HEK293 (cell line): ENCODE measurements around the gene RAB3B.

Experiments used
- FEZF1 ChIP-seq: fragments of 450-650 bp; formaldehyde crosslinking; IDR thresholded peaks from 2 replicates; pipeline ENCODE4 v1.5.1; 2016; ENCODE audit warnings: missing biosample characterization, missing genetic modification characterization
- GLI4 ChIP-seq: fragments of 450-650 bp; formaldehyde crosslinking; IDR thresholded peaks from 2 replicates; pipeline ENCODE4 v1.5.1; 2016; ENCODE audit warnings: missing biosample characterization, missing genetic modification characterization
- ZNF175 ChIP-seq: fragments of 450-650 bp; formaldehyde crosslinking; IDR thresholded peaks from 2 replicates; pipeline ENCODE4 v1.5.1; 2016; ENCODE audit warnings: missing biosample characterization, missing genetic modification characterization
- ZNF558 ChIP-seq: fragments of 450-650 bp; formaldehyde crosslinking; IDR thresholded peaks from 2 replicates; pipeline ENCODE4 v1.5.1; 2016; ENCODE audit warnings: missing biosample characterization, missing genetic modification characterization
- ZNF654 ChIP-seq: fragments of 450-650 bp; formaldehyde crosslinking; IDR thresholded peaks from 2 replicates; pipeline ENCODE4 v1.5.1; 2016; ENCODE audit warnings: low read depth, missing biosample characterization, missing genetic modification characterization
- TF ChIP-seq, protein P1 (sequence below): fragments of 450-650 bp; formaldehyde crosslinking; IDR thresholded peaks from 2 replicates; pipeline ENCODE4 v1.5.1; 2016; ENCODE audit warnings: missing biosample characterization, missing genetic modification characterization
- TF ChIP-seq, protein P2 (sequence below): fragments of 450-650 bp; formaldehyde crosslinking; IDR thresholded peaks from 2 replicates; pipeline ENCODE4 v1.5.1; 2016; ENCODE audit warnings: missing biosample characterization, missing genetic modification characterization

GRCh38 chr1:51978099-51978498 is 12.4 kb downstream of the RAB3B start:
- no peak for TF ChIP-seq ZNF654
- TF ChIP-seq, protein P1, sequence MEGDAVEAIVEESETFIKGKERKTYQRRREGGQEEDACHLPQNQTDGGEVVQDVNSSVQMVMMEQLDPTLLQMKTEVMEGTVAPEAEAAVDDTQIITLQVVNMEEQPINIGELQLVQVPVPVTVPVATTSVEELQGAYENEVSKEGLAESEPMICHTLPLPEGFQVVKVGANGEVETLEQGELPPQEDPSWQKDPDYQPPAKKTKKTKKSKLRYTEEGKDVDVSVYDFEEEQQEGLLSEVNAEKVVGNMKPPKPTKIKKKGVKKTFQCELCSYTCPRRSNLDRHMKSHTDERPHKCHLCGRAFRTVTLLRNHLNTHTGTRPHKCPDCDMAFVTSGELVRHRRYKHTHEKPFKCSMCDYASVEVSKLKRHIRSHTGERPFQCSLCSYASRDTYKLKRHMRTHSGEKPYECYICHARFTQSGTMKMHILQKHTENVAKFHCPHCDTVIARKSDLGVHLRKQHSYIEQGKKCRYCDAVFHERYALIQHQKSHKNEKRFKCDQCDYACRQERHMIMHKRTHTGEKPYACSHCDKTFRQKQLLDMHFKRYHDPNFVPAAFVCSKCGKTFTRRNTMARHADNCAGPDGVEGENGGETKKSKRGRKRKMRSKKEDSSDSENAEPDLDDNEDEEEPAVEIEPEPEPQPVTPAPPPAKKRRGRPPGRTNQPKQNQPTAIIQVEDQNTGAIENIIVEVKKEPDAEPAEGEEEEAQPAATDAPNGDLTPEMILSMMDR (tag by site-specific recombination): no peak
- TF ChIP-seq, protein P2, sequence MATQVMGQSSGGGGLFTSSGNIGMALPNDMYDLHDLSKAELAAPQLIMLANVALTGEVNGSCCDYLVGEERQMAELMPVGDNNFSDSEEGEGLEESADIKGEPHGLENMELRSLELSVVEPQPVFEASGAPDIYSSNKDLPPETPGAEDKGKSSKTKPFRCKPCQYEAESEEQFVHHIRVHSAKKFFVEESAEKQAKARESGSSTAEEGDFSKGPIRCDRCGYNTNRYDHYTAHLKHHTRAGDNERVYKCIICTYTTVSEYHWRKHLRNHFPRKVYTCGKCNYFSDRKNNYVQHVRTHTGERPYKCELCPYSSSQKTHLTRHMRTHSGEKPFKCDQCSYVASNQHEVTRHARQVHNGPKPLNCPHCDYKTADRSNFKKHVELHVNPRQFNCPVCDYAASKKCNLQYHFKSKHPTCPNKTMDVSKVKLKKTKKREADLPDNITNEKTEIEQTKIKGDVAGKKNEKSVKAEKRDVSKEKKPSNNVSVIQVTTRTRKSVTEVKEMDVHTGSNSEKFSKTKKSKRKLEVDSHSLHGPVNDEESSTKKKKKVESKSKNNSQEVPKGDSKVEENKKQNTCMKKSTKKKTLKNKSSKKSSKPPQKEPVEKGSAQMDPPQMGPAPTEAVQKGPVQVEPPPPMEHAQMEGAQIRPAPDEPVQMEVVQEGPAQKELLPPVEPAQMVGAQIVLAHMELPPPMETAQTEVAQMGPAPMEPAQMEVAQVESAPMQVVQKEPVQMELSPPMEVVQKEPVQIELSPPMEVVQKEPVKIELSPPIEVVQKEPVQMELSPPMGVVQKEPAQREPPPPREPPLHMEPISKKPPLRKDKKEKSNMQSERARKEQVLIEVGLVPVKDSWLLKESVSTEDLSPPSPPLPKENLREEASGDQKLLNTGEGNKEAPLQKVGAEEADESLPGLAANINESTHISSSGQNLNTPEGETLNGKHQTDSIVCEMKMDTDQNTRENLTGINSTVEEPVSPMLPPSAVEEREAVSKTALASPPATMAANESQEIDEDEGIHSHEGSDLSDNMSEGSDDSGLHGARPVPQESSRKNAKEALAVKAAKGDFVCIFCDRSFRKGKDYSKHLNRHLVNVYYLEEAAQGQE (tag by site-specific recombination): no peak
- no peak for TF ChIP-seq ZNF175
- no peak for TF ChIP-seq FEZF1 (tag by site-specific recombination)
- TF ChIP-seq ZNF558 (tag by site-specific recombination): no peak
- TF ChIP-seq GLI4 (tag by site-specific recombination): no peak
